ENCODE results near the gene ARMC7.

The ARMC7 gene

GRCh38 chr17:75098861-75099260 lies 10.9 kb upstream of the ARMC7 start:
- in situ Hi-C loops (cut with MboI; ENCODE audit: low sequenced_read_pairs): no loop called here

- in situ Hi-C loops (cut with MboI; ENCODE audit: low sequenced_read_pairs): no loop called here
Observed at GRCh38 chr17:75099881-75100595, 9.7 kb upstream of the ARMC7 start.

GRCh38 chr17:75102385-75102821 lies 7.4 kb upstream of the ARMC7 start:
- in situ Hi-C loops (cut with MboI; ENCODE audit: low sequenced_read_pairs): no loop called here

GRCh38 chr17:75103601-75104554 lies 5.9 kb upstream of the ARMC7 start:
- in situ Hi-C loops (cut with MboI; ENCODE audit: low sequenced_read_pairs): no loop called here

GRCh38 chr17:75105126-75106080 lies 4.4 kb upstream of the ARMC7 start:
- in situ Hi-C loops (cut with MboI; ENCODE audit: low sequenced_read_pairs): no loop called here

GRCh38 chr17:75108193-75108592 lies 1.6 kb upstream of the ARMC7 start:
- in situ Hi-C loops (cut with MboI; ENCODE audit: low sequenced_read_pairs): no loop called here

GRCh38 chr17:75109046-75109406 lies 743 bp upstream of the ARMC7 start:
- in situ Hi-C loops (cut with MboI; ENCODE audit: low sequenced_read_pairs): no loop called here

GRCh38 chr17:75110234-75110937 lies 617 bp downstream of the ARMC7 start:
- in situ Hi-C loops (cut with MboI; ENCODE audit: low sequenced_read_pairs): no loop called here

GRCh38 chr17:75111777-75112335 lies 2.1 kb downstream of the ARMC7 start:
- in situ Hi-C loops (cut with MboI; ENCODE audit: low sequenced_read_pairs): no loop called here

GRCh38 chr17:75113798-75114551 lies 4.2 kb downstream of the ARMC7 start:
- in situ Hi-C loops (cut with MboI; ENCODE audit: low sequenced_read_pairs): no loop called here

GRCh38 chr17:75114552-75115314 lies 5.0 kb downstream of the ARMC7 start:
- in situ Hi-C loops (cut with MboI; ENCODE audit: low sequenced_read_pairs): no loop called here

- in situ Hi-C loops (cut with MboI; ENCODE audit: low sequenced_read_pairs): no loop called here
Observed at GRCh38 chr17:75115555-75115954, 5.8 kb downstream of the ARMC7 start.

- in situ Hi-C loops (cut with MboI; ENCODE audit: low sequenced_read_pairs): no loop called here
Observed at GRCh38 chr17:75116737-75117136, 7.0 kb downstream of the ARMC7 start.

GRCh38 chr17:75118307-75118706 lies 8.5 kb downstream of the ARMC7 start:
- in situ Hi-C loops (cut with MboI; ENCODE audit: low sequenced_read_pairs): no loop called here

GRCh38 chr17:75124041-75124818 lies 14.5 kb downstream of the ARMC7 start:
- in situ Hi-C loops (cut with MboI; ENCODE audit: low sequenced_read_pairs): no loop called here

- in situ Hi-C loops (cut with MboI; ENCODE audit: low sequenced_read_pairs): no loop called here
Observed at GRCh38 chr17:75124819-75125162, 15.0 kb downstream of the ARMC7 start.

GRCh38 chr17:75125984-75126383 lies 16.2 kb downstream of the ARMC7 start:
- in situ Hi-C loops (cut with MboI; ENCODE audit: low sequenced_read_pairs): no loop called here

- in situ Hi-C loops (cut with MboI; ENCODE audit: low sequenced_read_pairs): no loop called here
Observed at GRCh38 chr17:75126954-75127353, 17.2 kb downstream of the ARMC7 start.
